Calu3 (cell line): ENCODE measurements around the gene DSCAM. TPM values are rescaled to one million over a fixed set of nuclear protein-coding genes. Genes with fewer than 3 reads are reported as not detected.
"Not testable (repeated sequence)": the region's sequence is repeated elsewhere in the genome, so short reads cannot be mapped to it uniquely, and the experiment has no call there.

Experiments
- BruUV-seq: library from RNA; stranded (reverse); fragments of 400-500 nt; replicated peaks from 2 replicates; lab custom pipeline; 2021; lab: Mats Ljungman, UMichigan
- CTCF ChIA-PET: fragments of 300-600 bp; sonication (Branson Sonifier 250); formaldehyde crosslinking; loops from one replicate; lab custom pipeline; 2022; ENCODE audit warnings: antibody characterized with exemption; lab: Charles Lee
- DNase-seq: peaks from one replicate; pipeline ENCODE4 v3.0.0; 2022
- H3K27ac Mint-ChIP-seq: one replicate; pipeline ENCODE4 v1.8.0; 2022; ENCODE audit warnings: mixed read lengths; ENCODE audit not compliant: unreplicated experiment
- H3K27me3 Mint-ChIP-seq: one replicate; pipeline ENCODE4 v1.8.0; 2022; ENCODE audit warnings: mixed read lengths; ENCODE audit not compliant: unreplicated experiment
- H3K36me3 Mint-ChIP-seq: one replicate; pipeline ENCODE4 v1.8.0; 2022; ENCODE audit warnings: mild to moderate bottlenecking, moderate library complexity, mixed read lengths; ENCODE audit not compliant: insufficient read depth, unreplicated experiment
- H3K4me1 Mint-ChIP-seq: one replicate; pipeline ENCODE4 v1.8.0; 2022; ENCODE audit warnings: mild to moderate bottlenecking, low read depth, mixed read lengths; ENCODE audit not compliant: unreplicated experiment
- H3K4me3 Mint-ChIP-seq: one replicate; pipeline ENCODE4 v1.8.0; 2022; ENCODE audit warnings: mild to moderate bottlenecking, low read depth, moderate library complexity, mixed read lengths; ENCODE audit not compliant: unreplicated experiment
- H3K9me3 Mint-ChIP-seq: one replicate; pipeline ENCODE4 v1.8.0; 2022; ENCODE audit warnings: low read depth, mixed read lengths; ENCODE audit not compliant: unreplicated experiment
- intact Hi-C: fragments of 100-400 bp; cut with micrococcal nuclease; formaldehyde crosslinking; loops from one replicate; pipeline ENCODE4 v1.10.0; 2022; ENCODE audit not compliant: unreplicated experiment
- total RNA-seq: library from RNA; stranded (reverse); gene quantifications from 2 replicates; pipeline ENCODE4 v1.2.3, GENCODE V29; 2022
- TF ChIP-seq, protein P1 (sequence below): fragments of 200-600 bp; IDR thresholded peaks from one replicate; pipeline ENCODE4 v1.8.0; 2022; ENCODE audit warnings: antibody characterized with exemption; ENCODE audit not compliant: unreplicated experiment

DSCAM gene
- total RNA-seq, 1 experiment from 2014 or later = not detected

GRCh38 chr21:40272037-40272436 is 574.9 kb downstream of the DSCAM start:
- BruUV-seq = no TSS peak
- no peak overlapping the region for H3K4me3 Mint-ChIP-seq
- intact Hi-C loops = no loop called here

GRCh38 chr21:40271164-40271563 is 575.8 kb downstream of the DSCAM start:
- H3K9me3 Mint-ChIP-seq = peaks cover 15% of the 10 kb centered on the region
- H3K36me3 Mint-ChIP-seq = no peaks in the 10 kb centered on the region
- H3K4me1 Mint-ChIP-seq = no peaks in the 10 kb centered on the region
- TF ChIP-seq, protein P1, sequence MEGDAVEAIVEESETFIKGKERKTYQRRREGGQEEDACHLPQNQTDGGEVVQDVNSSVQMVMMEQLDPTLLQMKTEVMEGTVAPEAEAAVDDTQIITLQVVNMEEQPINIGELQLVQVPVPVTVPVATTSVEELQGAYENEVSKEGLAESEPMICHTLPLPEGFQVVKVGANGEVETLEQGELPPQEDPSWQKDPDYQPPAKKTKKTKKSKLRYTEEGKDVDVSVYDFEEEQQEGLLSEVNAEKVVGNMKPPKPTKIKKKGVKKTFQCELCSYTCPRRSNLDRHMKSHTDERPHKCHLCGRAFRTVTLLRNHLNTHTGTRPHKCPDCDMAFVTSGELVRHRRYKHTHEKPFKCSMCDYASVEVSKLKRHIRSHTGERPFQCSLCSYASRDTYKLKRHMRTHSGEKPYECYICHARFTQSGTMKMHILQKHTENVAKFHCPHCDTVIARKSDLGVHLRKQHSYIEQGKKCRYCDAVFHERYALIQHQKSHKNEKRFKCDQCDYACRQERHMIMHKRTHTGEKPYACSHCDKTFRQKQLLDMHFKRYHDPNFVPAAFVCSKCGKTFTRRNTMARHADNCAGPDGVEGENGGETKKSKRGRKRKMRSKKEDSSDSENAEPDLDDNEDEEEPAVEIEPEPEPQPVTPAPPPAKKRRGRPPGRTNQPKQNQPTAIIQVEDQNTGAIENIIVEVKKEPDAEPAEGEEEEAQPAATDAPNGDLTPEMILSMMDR = no peak
- BruUV-seq = no TSS peak
- no peak overlapping the region for H3K4me3 Mint-ChIP-seq
- no peak for DNase-seq
- CTCF ChIA-PET = no interaction called here
- H3K27me3 Mint-ChIP-seq = no peaks in the 10 kb centered on the region
- no peak overlapping the region for H3K27ac Mint-ChIP-seq
- intact Hi-C loops = no loop called here

More at GRCh38 chr21:40272037-40272436, 574.9 kb downstream of the DSCAM start:
- no peak for DNase-seq
- TF ChIP-seq, protein P1 = no peak
- peaks cover 15% of the 10 kb centered on the region for H3K9me3 Mint-ChIP-seq
- CTCF ChIA-PET = no interaction called here
- no peaks in the 10 kb centered on the region for H3K36me3 Mint-ChIP-seq
- no peaks in the 10 kb centered on the region for H3K27me3 Mint-ChIP-seq
- H3K4me1 Mint-ChIP-seq = no peaks in the 10 kb centered on the region
- no peak overlapping the region for H3K27ac Mint-ChIP-seq

GRCh38 chr21:40270047-40270446 is 576.9 kb downstream of the DSCAM start:
- CTCF ChIA-PET = no interaction called here
- TF ChIP-seq, protein P1 = no peak
- peaks cover 13% of the 10 kb centered on the region for H3K9me3 Mint-ChIP-seq
- H3K27ac Mint-ChIP-seq = no peak overlapping the region
- no peak for DNase-seq
- no peaks in the 10 kb centered on the region for H3K36me3 Mint-ChIP-seq
- H3K27me3 Mint-ChIP-seq = no peaks in the 10 kb centered on the region
- H3K4me3 Mint-ChIP-seq = no peak overlapping the region
- intact Hi-C loops = no loop called here
- H3K4me1 Mint-ChIP-seq = no peaks in the 10 kb centered on the region
- no TSS peak for BruUV-seq

GRCh38 chr21:40269239-40269638 is 577.7 kb downstream of the DSCAM start:
- Mint-ChIP-seq H3K4me1 (no peaks in the 10 kb centered on the region), H3K27ac (no peak overlapping the region), H3K4me3 (no peak overlapping the region), H3K27me3 (no peaks in the 10 kb centered on the region), H3K36me3 (no peaks in the 10 kb centered on the region), H3K9me3 (peaks cover 12% of the 10 kb centered on the region)
- CTCF ChIA-PET = no interaction called here
- no peak for DNase-seq
- BruUV-seq = no TSS peak
- TF ChIP-seq, protein P1 = no peak
- intact Hi-C loops = no loop called here

DNA sequence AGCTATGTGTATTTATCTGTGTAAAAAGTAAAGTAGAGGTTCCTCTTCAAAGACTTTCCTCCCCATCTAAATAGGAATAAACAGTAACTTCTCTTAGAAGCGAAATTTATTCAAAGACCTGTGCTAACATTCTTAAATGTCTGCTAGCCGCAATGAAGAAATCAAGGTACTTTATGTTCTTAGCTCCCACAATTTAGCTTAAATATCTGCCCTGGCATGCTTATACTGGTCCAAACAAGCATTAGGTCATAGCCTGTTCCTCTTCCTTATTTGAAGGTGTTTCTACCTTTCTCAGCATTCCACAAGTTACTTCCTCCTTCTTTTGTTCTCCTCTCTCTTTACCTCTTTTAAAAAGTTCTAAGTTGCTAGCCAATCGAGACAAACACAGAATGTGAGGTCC is 588.5 kb downstream of the DSCAM start:
- H3K27me3 Mint-ChIP-seq, BruUV-seq, H3K4me1 Mint-ChIP-seq, CTCF ChIA-PET, H3K36me3 Mint-ChIP-seq, H3K27ac Mint-ChIP-seq, intact Hi-C loops, DNase-seq, H3K4me3 Mint-ChIP-seq: not testable (repeated sequence)
- H3K9me3 Mint-ChIP-seq = peaks cover 14% of the 10 kb centered on the region
